ENCODE results near the gene GADD45GIP1. TPM values are rescaled to one million over a fixed set of nuclear protein-coding genes. Genes with fewer than 3 reads are reported as not detected.

The GADD45GIP1 gene
- total and polyA plus RNA-seq, 8 donors: 6.0 to 37.4 (median 10.1) TPM

GRCh38 chr19:12994701-12995595, 37.9 kb upstream of the GADD45GIP1 start, which contains the start of gene NFIX:
NFIX (plus strand) TSS chr19:12995475; CDS start chr19:12995838, 363 bp downstream.
- Histone ChIP-seq H3K4me1 (peaks cover 0 to 5% (median 0%) of the 10 kb centered on the region in 3 donors), H3K27me3 (no peaks in the 10 kb centered on the region), H3K9me3 (no peaks in the 10 kb centered on the region), H3K36me3 (no peaks in the 10 kb centered on the region), H3K27ac (peak within 1 kb of the TSS; percentile 32 to 68 (median 62)), H3K4me3 (peak within 1 kb of the TSS; percentile 57 to 72 (median 66))
- FAIRE-seq: no peak
- WGBS, 2 donors: 8 to 20% methylated on average over 33 to 78 of the region's 84 CpGs
- peak; percentile 58 to 70 (median 64) for ATAC-seq
- DNase-seq: peak; percentile 53 to 86 (median 72)
- intact Hi-C loops (cut with DNase I): no loop called here
- TF ChIP-seq CTCF (IDR thresholded peaks at IDR 0.05): no peak

- ATAC-seq: no peak
- no peak for FAIRE-seq
- WGBS, 2 donors: 83 to 88% methylated on average over 7 of the region's 7 CpGs
- Histone ChIP-seq H3K9me3 (no peaks in the 10 kb centered on the region), H3K36me3 (no peaks in the 10 kb centered on the region), H3K4me1 (peaks cover 0 to 5% (median 0%) of the 10 kb centered on the region in 3 donors), H3K27ac (no peak overlapping the region), H3K27me3 (no peaks in the 10 kb centered on the region), H3K4me3 (no peak overlapping the region)
- no peak for TF ChIP-seq CTCF (IDR thresholded peaks at IDR 0.05)
- DNase-seq: peak in 1 of 6 donors; percentile 11
- intact Hi-C loops (cut with DNase I): no loop called here
Observed at GRCh38 chr19:12993562-12993961, 36.5 kb upstream of the GADD45GIP1 start.

GRCh38 chr19:12992729-12993128, 35.7 kb upstream of the GADD45GIP1 start:
- intact Hi-C loops (cut with DNase I): no loop called here

GRCh38 chr19:12991296-12991695, 34.3 kb upstream of the GADD45GIP1 start:
- H3K4me1 ChIP-seq: no peaks in the 10 kb centered on the region
- ATAC-seq (no peak), DNase-seq (no peak), FAIRE-seq (no peak)
- intact Hi-C loops (cut with DNase I): no loop called here
- no peak overlapping the region for H3K27ac ChIP-seq
- no peak overlapping the region for H3K4me3 ChIP-seq
- 89 to 94% methylated on average over 5 of the region's 5 CpGs for WGBS, 2 donors
- TF ChIP-seq CTCF (IDR thresholded peaks at IDR 0.05): no peak
- no peaks in the 10 kb centered on the region for H3K9me3 ChIP-seq
- no peaks in the 10 kb centered on the region for H3K27me3 ChIP-seq
- H3K36me3 ChIP-seq: no peaks in the 10 kb centered on the region

More at GRCh38 chr19:12992729-12993128, 35.7 kb upstream of the GADD45GIP1 start:
- 89 to 93% methylated on average over 11 of the region's 11 CpGs for WGBS, 2 donors
- TF ChIP-seq CTCF (IDR thresholded peaks at IDR 0.05): no peak
- no peak for ATAC-seq
- H3K27ac ChIP-seq: no peak overlapping the region
- no peak for DNase-seq
- no peak for FAIRE-seq
- no peak overlapping the region for H3K4me3 ChIP-seq
- no peaks in the 10 kb centered on the region for H3K36me3 ChIP-seq
- no peaks in the 10 kb centered on the region for H3K9me3 ChIP-seq
- no peaks in the 10 kb centered on the region for H3K27me3 ChIP-seq
- peaks cover 0 to 5% (median 0%) of the 10 kb centered on the region in 3 donors for H3K4me1 ChIP-seq

GRCh38 chr19:12990853-12991252, 33.8 kb upstream of the GADD45GIP1 start:
- FAIRE-seq: no peak
- no peak for DNase-seq
- intact Hi-C loops (cut with DNase I): no loop called here
- Histone ChIP-seq H3K27ac (no peak overlapping the region), H3K4me1 (no peaks in the 10 kb centered on the region), H3K36me3 (no peaks in the 10 kb centered on the region), H3K9me3 (no peaks in the 10 kb centered on the region), H3K27me3 (no peaks in the 10 kb centered on the region), H3K4me3 (no peak overlapping the region)
- whole genome bisulfite sequencing, 2 donors: 59 to 66% methylated on average over 3 of the region's 3 CpGs
- TF ChIP-seq CTCF (IDR thresholded peaks at IDR 0.05): no peak
- no peak for ATAC-seq

All from pancreas (tissue), 10 donors.